Small intestine (tissue), 16 donors: ENCODE data around the gene TSHZ3. TPM values are rescaled to one million over a fixed set of nuclear protein-coding genes. Genes with fewer than 3 reads are reported as not detected.

Source experiments
- DNase-seq, 2 donors: peaks; one replicate each; pipeline versions ENCODE4 v3.0.0 to v3.0.0-alpha.2; 2013
- FAIRE-seq: peaks from 2 replicates; lab custom pipeline; 2012; peaks lifted over from hg19 to GRCh38; lab: Jason Lieb, UNC
- H3K27ac ChIP-seq, 3 donors: one replicate each; pipeline ENCODE4 v1.5.1; 2013; ENCODE audit warnings: low read length in 2 of 3, mild to moderate bottlenecking in 2 of 3, control low read depth in 1 of 3, inconsistent platforms in 1 of 3, low read depth in 1 of 3, moderate library complexity in 1 of 3
- H3K27me3 ChIP-seq, 3 donors: one replicate each; pipeline ENCODE4 v1.6.1; 2013; ENCODE audit warnings: low read length in 3 of 3, inconsistent platforms in 1 of 3; ENCODE audit not compliant: control insufficient read depth in 3 of 3, insufficient read depth in 3 of 3
- H3K36me3 ChIP-seq, 3 donors: one replicate each; pipeline ENCODE4 v1.6.1; 2013; ENCODE audit warnings: low read length in 3 of 3, inconsistent platforms in 1 of 3, low read depth in 1 of 3, mild to moderate bottlenecking in 1 of 3, moderate library complexity in 1 of 3; ENCODE audit not compliant: control insufficient read depth in 3 of 3, insufficient read depth in 2 of 3
- H3K4me1 ChIP-seq, 3 donors: one replicate each; pipeline ENCODE4 v1.6.1; 2013; ENCODE audit warnings: low read length in 2 of 3, inconsistent platforms in 1 of 3, low read depth in 1 of 3, mild to moderate bottlenecking in 1 of 3, moderate library complexity in 1 of 3; ENCODE audit not compliant: control insufficient read depth in 3 of 3, insufficient read depth in 2 of 3
- H3K4me3 ChIP-seq, 3 donors: one replicate each; pipeline ENCODE4 v1.5.1; 2013; ENCODE audit warnings: low read length in 3 of 3, control low read depth in 1 of 3, inconsistent platforms in 1 of 3, low read depth in 1 of 3, mild to moderate bottlenecking in 1 of 3, moderate library complexity in 1 of 3
- H3K9me3 ChIP-seq, 2 donors: one replicate each; pipeline ENCODE4 v1.6.1; 2013; ENCODE audit warnings: low read depth in 1 of 2, low read length in 1 of 2; ENCODE audit not compliant: control insufficient read depth in 2 of 2, insufficient read depth in 1 of 2
- WGBS, 3 donors: extraction: QIAGEN DNeasy Blood & Tissue Kit; methylation state at CpG; one replicate each; pipeline ENCODE4 v1.1.7; 2013; 5-methylcytosine and 5-hydroxymethylcytosine counted together
- long read RNA-seq, 10 donors: transcript quantifications; one replicate each; lab custom pipeline, GENCODE V29; 2026
- polyA plus RNA-seq, 4 donors: library from polyadenylated mRNA; stranded (reverse) in 3 of 4; unstranded in 1 of 4; fragments of 200-250 nt in 3 of 4; fragments of 120-200 nt in 1 of 4; gene quantifications; one replicate each; pipeline versions ENCODE4 v1.2.1 to v1.2.3, GENCODE V29; 2013
- donor health status: healthy with polysubstance abuse.
- donor health status: control.
- donor health status: control.
- donor health status: Bipolar disorder and iron deficiency.
- donor health status: healthy.

TSHZ3 gene, protein sequence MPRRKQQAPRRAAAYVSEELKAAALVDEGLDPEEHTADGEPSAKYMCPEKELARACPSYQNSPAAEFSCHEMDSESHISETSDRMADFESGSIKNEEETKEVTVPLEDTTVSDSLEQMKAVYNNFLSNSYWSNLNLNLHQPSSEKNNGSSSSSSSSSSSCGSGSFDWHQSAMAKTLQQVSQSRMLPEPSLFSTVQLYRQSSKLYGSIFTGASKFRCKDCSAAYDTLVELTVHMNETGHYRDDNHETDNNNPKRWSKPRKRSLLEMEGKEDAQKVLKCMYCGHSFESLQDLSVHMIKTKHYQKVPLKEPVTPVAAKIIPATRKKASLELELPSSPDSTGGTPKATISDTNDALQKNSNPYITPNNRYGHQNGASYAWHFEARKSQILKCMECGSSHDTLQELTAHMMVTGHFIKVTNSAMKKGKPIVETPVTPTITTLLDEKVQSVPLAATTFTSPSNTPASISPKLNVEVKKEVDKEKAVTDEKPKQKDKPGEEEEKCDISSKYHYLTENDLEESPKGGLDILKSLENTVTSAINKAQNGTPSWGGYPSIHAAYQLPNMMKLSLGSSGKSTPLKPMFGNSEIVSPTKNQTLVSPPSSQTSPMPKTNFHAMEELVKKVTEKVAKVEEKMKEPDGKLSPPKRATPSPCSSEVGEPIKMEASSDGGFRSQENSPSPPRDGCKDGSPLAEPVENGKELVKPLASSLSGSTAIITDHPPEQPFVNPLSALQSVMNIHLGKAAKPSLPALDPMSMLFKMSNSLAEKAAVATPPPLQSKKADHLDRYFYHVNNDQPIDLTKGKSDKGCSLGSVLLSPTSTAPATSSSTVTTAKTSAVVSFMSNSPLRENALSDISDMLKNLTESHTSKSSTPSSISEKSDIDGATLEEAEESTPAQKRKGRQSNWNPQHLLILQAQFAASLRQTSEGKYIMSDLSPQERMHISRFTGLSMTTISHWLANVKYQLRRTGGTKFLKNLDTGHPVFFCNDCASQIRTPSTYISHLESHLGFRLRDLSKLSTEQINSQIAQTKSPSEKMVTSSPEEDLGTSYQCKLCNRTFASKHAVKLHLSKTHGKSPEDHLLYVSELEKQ
- polyA plus RNA-seq = 1 to 10 TPM in 2 of 4 donors, under 1 TPM in 2; 0.22 to 3.4 (median 1.7) TPM
- long read RNA-seq, donor 1, full-length matches to known transcripts = 1 of 1 reads
- long read RNA-seq, donor 1, partial matches to known transcripts = 0 of 1 reads
- long read RNA-seq, donor 1, other reads (novel, unspliced or antisense) = 0 of 1 reads
- long read RNA-seq, donor 2 = 0 reads
- long read RNA-seq, donor 3, full-length matches to known transcripts = 2 of 2 reads
- long read RNA-seq, donor 3, partial matches to known transcripts = 0 of 2 reads
- long read RNA-seq, donor 3, other reads (novel, unspliced or antisense) = 0 of 2 reads
- long read RNA-seq, donor 4 = 0 reads
- long read RNA-seq, donor 5, full-length matches to known transcripts = 2 of 2 reads
- long read RNA-seq, donor 5, partial matches to known transcripts = 0 of 2 reads
- long read RNA-seq, donor 5, other reads (novel, unspliced or antisense) = 0 of 2 reads
- long read RNA-seq, donor 6, full-length matches to known transcripts = 2 of 2 reads
- long read RNA-seq, donor 6, partial matches to known transcripts = 0 of 2 reads
- long read RNA-seq, donor 6, other reads (novel, unspliced or antisense) = 0 of 2 reads
- long read RNA-seq, donor 7 = 0 reads
- long read RNA-seq, donor 8, full-length matches to known transcripts = 1 of 1 reads
- long read RNA-seq, donor 8, partial matches to known transcripts = 0 of 1 reads
- long read RNA-seq, donor 8, other reads (novel, unspliced or antisense) = 0 of 1 reads
- long read RNA-seq, donor 9 = 0 reads
- long read RNA-seq, donor 10, full-length matches to known transcripts = 3 of 3 reads
- long read RNA-seq, donor 10, partial matches to known transcripts = 0 of 3 reads
- long read RNA-seq, donor 10, other reads (novel, unspliced or antisense) = 0 of 3 reads

DNA sequence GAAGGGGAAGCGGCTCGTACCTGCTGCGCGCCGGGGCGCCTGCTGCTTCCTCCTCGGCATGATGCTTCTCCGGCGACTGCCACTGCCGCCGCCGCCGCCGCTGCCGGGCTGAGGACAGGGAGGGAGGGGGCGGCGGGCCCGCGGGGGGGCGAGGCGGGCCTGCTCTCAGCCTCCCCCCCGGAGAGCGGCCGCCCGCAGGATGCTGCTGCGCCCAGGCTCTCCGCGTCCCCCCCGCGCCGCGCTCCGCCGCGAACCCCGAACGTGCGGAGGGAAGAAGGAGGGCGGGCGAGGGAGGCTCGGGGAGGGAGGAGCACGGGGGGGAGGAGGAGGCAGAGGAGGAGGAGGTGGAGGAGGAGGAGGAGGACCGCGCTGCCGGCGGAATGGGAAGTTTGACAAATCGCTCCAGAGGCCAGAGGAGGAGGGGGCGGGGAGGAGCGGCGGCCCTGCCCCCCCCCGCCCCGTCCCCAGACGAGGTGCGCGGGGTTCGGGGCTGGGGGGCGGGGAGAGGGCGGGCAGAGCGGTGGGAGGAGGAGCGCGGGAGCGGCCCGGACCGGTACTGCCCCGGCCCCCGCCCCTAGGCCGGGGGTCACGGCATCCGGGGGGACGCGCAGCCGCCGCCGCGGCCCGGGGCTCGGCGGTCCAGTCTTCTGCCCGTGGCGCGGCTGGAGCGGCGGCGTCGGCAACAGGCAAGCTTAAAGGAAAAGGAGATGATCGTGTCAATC lies at the start of gene TSHZ3:
Gene TSHZ3 (minus strand): TSS at position 277 of the 722 bp plus-strand sequence. CDS start 217 bp downstream, at position 60.
- Histone ChIP-seq H3K36me3 (no peaks in the 10 kb centered on the region), H3K27ac (peak within 1 kb of the TSS; percentile 9 to 81 (median 60)), H3K9me3 (no peaks in the 10 kb centered on the region), H3K27me3 (peaks cover 18 to 49% (median 20%) of the 10 kb centered on the region in 3 donors), H3K4me1 (no peaks in the 10 kb centered on the region), H3K4me3 (peak within 1 kb of the TSS; percentile 48 to 80 (median 58))
- WGBS, 3 donors = 0 to 1% (median 1%) methylated on average over 14 to 85 of the region's 86 CpGs
- DNase-seq (peak in 1 of 2 donors; percentile 64), FAIRE-seq (no peak)

DNA sequence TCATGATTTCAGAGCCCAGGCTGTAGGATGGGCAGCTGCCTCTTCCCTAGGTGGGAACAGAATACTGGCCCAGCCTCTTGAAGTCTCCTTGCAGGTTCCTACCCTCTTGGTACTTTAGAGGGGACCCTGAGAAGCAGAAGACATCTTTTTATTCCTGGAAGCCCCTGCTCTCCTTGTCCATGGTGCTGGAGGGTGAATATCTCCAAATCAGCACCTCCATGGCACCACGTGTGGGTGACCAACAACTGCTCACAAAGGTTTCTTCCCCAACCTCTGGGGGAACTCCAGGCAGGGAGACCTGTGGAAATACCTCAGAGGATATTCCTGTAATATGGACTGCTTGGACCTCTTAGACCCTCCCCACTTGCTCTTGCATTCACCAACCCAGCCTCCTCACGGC lies 48.1 kb upstream of the TSHZ3 start:
- WGBS, 3 donors = 52 to 80% (median 60%) methylated on average over 2 of the region's 2 CpGs
- H3K4me3 ChIP-seq = no peak overlapping the region
- H3K4me1 ChIP-seq = no peaks in the 10 kb centered on the region
- DNase-seq (no peak), FAIRE-seq (no peak)
- H3K9me3 ChIP-seq = no peaks in the 10 kb centered on the region
- no peaks in the 10 kb centered on the region for H3K27me3 ChIP-seq
- no peaks in the 10 kb centered on the region for H3K36me3 ChIP-seq
- H3K27ac ChIP-seq = no peak overlapping the region

DNA sequence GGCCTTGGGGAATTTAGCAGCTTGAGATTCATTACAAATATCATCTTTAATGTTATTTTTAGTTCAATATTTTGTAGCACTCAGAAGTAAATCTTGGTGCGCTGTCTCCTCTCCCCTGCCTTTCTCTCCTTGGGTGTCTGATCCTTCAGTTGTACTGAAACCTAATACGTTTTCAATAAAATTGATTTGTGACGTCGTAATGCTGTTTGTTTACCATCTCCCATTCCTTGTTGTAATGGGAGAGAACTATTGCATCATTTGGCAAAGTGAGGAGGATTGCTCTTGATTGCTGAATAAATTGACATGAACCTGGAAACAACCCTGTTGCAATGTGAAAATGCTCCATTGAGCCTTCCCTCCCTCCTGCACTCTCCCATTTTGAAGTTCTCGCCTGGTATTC lies 43.2 kb upstream of the TSHZ3 start:
- H3K9me3 ChIP-seq = no peaks in the 10 kb centered on the region
- no peak overlapping the region for H3K4me3 ChIP-seq
- H3K36me3 ChIP-seq = no peaks in the 10 kb centered on the region
- H3K4me1 ChIP-seq = no peaks in the 10 kb centered on the region
- H3K27ac ChIP-seq = no peak overlapping the region
- no peak for DNase-seq
- FAIRE-seq = no peak
- 58 to 68% (median 61%) methylated on average over 5 of the region's 5 CpGs for WGBS, 3 donors
- H3K27me3 ChIP-seq = no peaks in the 10 kb centered on the region

- no peaks in the 10 kb centered on the region for H3K4me1 ChIP-seq
- H3K27me3 ChIP-seq = no peaks in the 10 kb centered on the region
- FAIRE-seq (no peak), DNase-seq (no peak)
- no peaks in the 10 kb centered on the region for H3K9me3 ChIP-seq
- H3K36me3 ChIP-seq = no peaks in the 10 kb centered on the region
- H3K4me3 ChIP-seq = no peak overlapping the region
- WGBS, 3 donors = 46 to 79% (median 52%) methylated on average over 4 of the region's 4 CpGs
- H3K27ac ChIP-seq = no peak overlapping the region
Observed at GRCh38 chr19:31391518-31391917, 42.3 kb upstream of the TSHZ3 start.

- no peaks in the 10 kb centered on the region for H3K36me3 ChIP-seq
- H3K4me1 ChIP-seq = no peaks in the 10 kb centered on the region
- no peak for FAIRE-seq
- DNase-seq = no peak
- H3K4me3 ChIP-seq = no peak overlapping the region
- no peaks in the 10 kb centered on the region for H3K9me3 ChIP-seq
- H3K27me3 ChIP-seq = no peaks in the 10 kb centered on the region
- H3K27ac ChIP-seq = no peak overlapping the region
- 74 to 84% (median 76%) methylated on average over 6 of the region's 6 CpGs for WGBS, 3 donors
Observed at GRCh38 chr19:31390711-31391110, 41.5 kb upstream of the TSHZ3 start.

DNA sequence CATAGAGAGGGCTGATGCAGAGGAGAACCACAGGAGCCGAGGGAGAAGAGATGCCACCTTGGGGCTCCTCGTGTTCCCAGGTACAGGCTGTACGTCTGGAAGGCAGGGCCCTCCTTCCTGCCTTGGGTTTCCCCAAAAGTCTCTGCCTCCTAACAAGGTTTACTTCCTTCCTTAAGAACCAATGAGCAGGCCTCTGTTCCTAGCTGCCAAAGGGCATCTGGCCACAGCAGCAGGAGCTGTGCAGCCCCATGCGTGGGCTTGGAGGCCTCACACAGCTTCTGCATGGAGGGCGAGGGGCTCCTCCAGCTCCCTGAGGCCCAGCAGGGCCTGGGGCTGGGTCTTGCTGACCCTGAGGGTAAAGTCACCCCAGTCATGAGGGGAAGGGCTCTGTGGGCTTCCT lies 40.6 kb upstream of the TSHZ3 start:
- H3K4me3 ChIP-seq = no peak overlapping the region
- no peaks in the 10 kb centered on the region for H3K4me1 ChIP-seq
- DNase-seq = no peak
- no peaks in the 10 kb centered on the region for H3K36me3 ChIP-seq
- no peak for FAIRE-seq
- 81 to 96% (median 91%) methylated on average over 5 of the region's 5 CpGs for WGBS, 3 donors
- H3K9me3 ChIP-seq = no peaks in the 10 kb centered on the region
- no peaks in the 10 kb centered on the region for H3K27me3 ChIP-seq
- no peak overlapping the region for H3K27ac ChIP-seq

GRCh38 chr19:31387717-31388301 lies 38.6 kb upstream of the TSHZ3 start:
- FAIRE-seq (no peak), DNase-seq (no peak)
- Histone ChIP-seq H3K4me3 (no peak overlapping the region), H3K9me3 (no peaks in the 10 kb centered on the region), H3K27ac (no peak overlapping the region), H3K4me1 (no peaks in the 10 kb centered on the region), H3K27me3 (no peaks in the 10 kb centered on the region), H3K36me3 (no peaks in the 10 kb centered on the region)
- 78 to 84% (median 79%) methylated on average over 16 of the region's 16 CpGs for WGBS, 3 donors
